Stomach (tissue), 9 donors: ENCODE measurements around the gene CCDC195. TPM values are rescaled to one million over a fixed set of nuclear protein-coding genes. Genes with fewer than 3 reads are reported as not detected.
"Not testable (repeated sequence)": the region's sequence is repeated elsewhere in the genome, so short reads cannot be mapped to it uniquely, and the experiment has no call there.

Experiments used
- DNase-seq, 2 donors: peaks; one replicate each; pipeline versions ENCODE4 v3.0.0 to v3.0.0-alpha.2; 2013 to 2019
- H3K27ac ChIP-seq, 5 donors: fragments of 200-600 bp in 4 of 5; sonication (generic) in 4 of 5; one replicate each; pipeline ENCODE4 v1.5.1; 2013 to 2019; ENCODE audit warnings: mild to moderate bottlenecking in 1 of 5, moderate library complexity in 1 of 5
- H3K27me3 ChIP-seq, 3 donors: fragments of 200-600 bp; sonication (generic); one replicate each; pipeline ENCODE4 v1.5.1; 2017 to 2019; ENCODE audit warnings: mixed run types in 1 of 3
- H3K36me3 ChIP-seq, 4 donors: fragments of 200-600 bp; sonication (generic); 1 replicate in 3 of 4; 2 replicates in 1 of 4; pipeline ENCODE4 v1.5.1; 2016 to 2019
- H3K4me1 ChIP-seq, 4 donors: fragments of 200-600 bp; sonication (generic); one replicate each; pipeline ENCODE4 v1.5.1; 2016 to 2019
- H3K4me3 ChIP-seq, 4 donors: fragments of 200-600 bp; sonication (generic) in 3 of 4; one replicate each; pipeline ENCODE4 v1.5.1; 2016 to 2019; ENCODE audit warnings: mild to moderate bottlenecking in 1 of 4
- H3K9me3 ChIP-seq, 4 donors: fragments of 200-600 bp; sonication (generic); one replicate each; pipeline ENCODE4 v1.5.1; 2016 to 2019
- CTCF ChIP-seq, 7 experiments: fragments of 450-650 bp in 4 of 7; fragments of 200-600 bp in 3 of 7; sonication (generic) in 3 of 7; IDR thresholded peaks; one replicate each; pipeline ENCODE4 v1.5.1; 2016 to 2019; ENCODE audit warnings: antibody characterized with exemption in 7 of 7, control low read depth in 2 of 7, mild to moderate bottlenecking in 1 of 7
- EP300 ChIP-seq: sonication (generic); formaldehyde crosslinking; IDR thresholded peaks from one replicate; pipeline ENCODE4 v1.6.1; 2017; ENCODE audit warnings: antibody characterized with exemption
- POLR2A ChIP-seq, 4 donors: fragments of 450-650 bp; IDR thresholded peaks; one replicate each; pipeline ENCODE4 v1.6.1; 2016; ENCODE audit warnings: antibody characterized with exemption in 4 of 4, control low read depth in 2 of 4, mild to moderate bottlenecking in 1 of 4, moderate library complexity in 1 of 4
- POLR2AphosphoS5 ChIP-seq, 3 donors: sonication (generic); formaldehyde crosslinking; IDR thresholded peaks; one replicate each; pipeline ENCODE4 v1.6.1; 2016; ENCODE audit warnings: antibody characterized with exemption in 3 of 3
- WGBS, 5 donors: extraction: QIAGEN DNeasy Blood & Tissue Kit in 3 of 5; methylation state at CpG; one replicate each; pipeline versions ENCODE4 v1.1.5 to v1.1.7; 2013 to 2018; 5-methylcytosine and 5-hydroxymethylcytosine counted together
- intact Hi-C: fragments of 100-400 bp; cut with DNase I; formaldehyde crosslinking; loops from one replicate; pipeline ENCODE4 v1.15.1; 2023; ENCODE audit warnings: low total_unique reads
- polyA plus RNA-seq, 3 donors: library from polyadenylated mRNA; stranded (reverse); fragments of 200-250 nt; gene quantifications; one replicate each; pipeline ENCODE4 v1.2.3, GENCODE V29; 2013
- total RNA-seq, 5 donors: library from RNA; depleted of rRNA; stranded (reverse); fragments of >200 nt; gene quantifications; one replicate each; pipeline versions ENCODE4 v1.1.0 to v1.2.3, GENCODE V29; 2014 to 2016
- donor health status: healthy with polysubstance abuse.
- donor health status: Bipolar disorder and iron deficiency.
- donor health status: healthy.

The CCDC195 gene
- total and polyA plus RNA-seq, 8 donors = not detected

- intact Hi-C loops = no loop called here
- TF ChIP-seq CTCF (IDR thresholded peaks at IDR 0.05) (no peak), EP300 (no peak), POLR2AphosphoS5 (IDR thresholded peaks at IDR 0.05) (no peak), POLR2A (IDR thresholded peaks at IDR 0.05) (no peak)
- WGBS, 5 donors = 78 to 89% (median 85%) methylated on average over 1 of the region's 1 CpG
- Histone ChIP-seq H3K4me1 (no peaks in the 10 kb centered on the region), H3K9me3 (peaks cover 0 to 3% (median under 1%) of the 10 kb centered on the region in 4 donors), H3K27ac (no peak overlapping the region), H3K36me3 (no peaks in the 10 kb centered on the region), H3K27me3 (no peaks in the 10 kb centered on the region), H3K4me3 (no peak overlapping the region)
- DNase-seq = no peak
Measured at GRCh38 chr2:224669449-224669848, 46.7 kb downstream of the CCDC195 start.

- Histone ChIP-seq H3K36me3 (no peaks in the 10 kb centered on the region), H3K4me3 (no peak overlapping the region), H3K27ac (no peak overlapping the region), H3K27me3 (no peaks in the 10 kb centered on the region), H3K9me3 (peaks cover 0 to 14% (median 8%) of the 10 kb centered on the region in 4 donors), H3K4me1 (no peaks in the 10 kb centered on the region)
- no peak for TF ChIP-seq POLR2A (IDR thresholded peaks at IDR 0.05)
- WGBS, 5 donors = 85 to 89% (median 89%) methylated on average over 12 of the region's 12 CpGs
- DNase-seq = no peak
- intact Hi-C loops = no loop called here
Measured at GRCh38 chr2:224668123-224668909, 47.8 kb downstream of the CCDC195 start.

- no peaks in the 10 kb centered on the region for H3K36me3 ChIP-seq
- intact Hi-C loops = no loop called here
- no peak for DNase-seq
- 46 to 54% (median 50%) methylated on average over 2 of the region's 2 CpGs for WGBS, 5 donors
- no peak overlapping the region for H3K4me3 ChIP-seq
- no peaks in the 10 kb centered on the region for H3K4me1 ChIP-seq
- no peak for TF ChIP-seq POLR2AphosphoS5 (IDR thresholded peaks at IDR 0.05)
- TF ChIP-seq POLR2A (IDR thresholded peaks at IDR 0.05) = no peak
- no peak for TF ChIP-seq CTCF (IDR thresholded peaks at IDR 0.05)
- TF ChIP-seq EP300 = no peak
- H3K9me3 ChIP-seq = peaks cover 4 to 22% (median 17%) of the 10 kb centered on the region in 4 donors
- H3K27me3 ChIP-seq = no peaks in the 10 kb centered on the region
- no peak overlapping the region for H3K27ac ChIP-seq
Measured at GRCh38 chr2:224666951-224667553, 49.1 kb downstream of the CCDC195 start.

- H3K4me3 ChIP-seq, DNase-seq, intact Hi-C loops, H3K36me3 ChIP-seq, H3K4me1 ChIP-seq, H3K27ac ChIP-seq, H3K27me3 ChIP-seq: not testable (repeated sequence)
- 65 to 83% (median 72%) methylated on average over 2 of the region's 2 CpGs for WGBS, 5 donors
- peaks cover 4 to 22% (median 17%) of the 10 kb centered on the region in 4 donors for H3K9me3 ChIP-seq
Measured at GRCh38 chr2:224663322-224663721, 52.8 kb downstream of the CCDC195 start.

- H3K36me3 ChIP-seq, intact Hi-C loops, H3K27ac ChIP-seq, H3K4me1 ChIP-seq, H3K4me3 ChIP-seq, H3K27me3 ChIP-seq, DNase-seq: not testable (repeated sequence)
- WGBS, 5 donors = 65 to 70% (median 68%) methylated on average over 5 of the region's 5 CpGs
- H3K9me3 ChIP-seq = peaks cover 4 to 22% (median 17%) of the 10 kb centered on the region in 4 donors
Measured at GRCh38 chr2:224661708-224662107, 54.5 kb downstream of the CCDC195 start.

GRCh38 chr2:224659714-224660113, 56.5 kb downstream of the CCDC195 start:
- H3K27ac ChIP-seq = no peak overlapping the region
- H3K9me3 ChIP-seq = peaks cover 4 to 28% (median 17%) of the 10 kb centered on the region in 4 donors
- DNase-seq = no peak
- WGBS, 5 donors = 80 to 89% (median 85%) methylated on average over 6 of the region's 6 CpGs
- H3K27me3 ChIP-seq = no peaks in the 10 kb centered on the region
- H3K36me3 ChIP-seq = no peaks in the 10 kb centered on the region
- intact Hi-C loops = no loop called here
- TF ChIP-seq CTCF (IDR thresholded peaks at IDR 0.05) (no peak), EP300 (no peak), POLR2AphosphoS5 (IDR thresholded peaks at IDR 0.05) (no peak), POLR2A (IDR thresholded peaks at IDR 0.05) (no peak)
- no peak overlapping the region for H3K4me3 ChIP-seq
- H3K4me1 ChIP-seq = no peaks in the 10 kb centered on the region
